HAP-1 (cell line): Measurements from ENCODE around the gene HS2ST1.

Experiments used
- DNase-seq, 2 experiments: peaks; one replicate each; pipeline ENCODE4 v3.0.0-alpha.2; 2016 to 2020; ENCODE audit warnings: low spot score in 2 of 2
- H3K27me3 ChIP-seq: fragments of 250-450 bp; sonication (Bioruptor Pico); 2 replicates; pipeline ENCODE4 v1.5.1; 2020; ENCODE audit warnings: low read depth, mild to moderate bottlenecking, moderate library complexity
- H3K36me3 ChIP-seq: fragments of 250-450 bp; sonication (Bioruptor Pico); replicated peaks from 2 replicates; pipeline ENCODE4 v1.5.1; 2020; ENCODE audit warnings: mild to moderate bottlenecking
- H3K4me1 ChIP-seq: fragments of 250-450 bp; sonication (Bioruptor Pico); 2 replicates; pipeline ENCODE4 v1.5.1; 2020; ENCODE audit warnings: mild to moderate bottlenecking
- H3K4me3 ChIP-seq: fragments of 250-450 bp; sonication (Bioruptor Pico); 2 replicates; pipeline ENCODE4 v1.5.1; 2020; ENCODE audit warnings: mild to moderate bottlenecking, moderate library complexity
- H3K9me3 ChIP-seq: fragments of 250-450 bp; sonication (Bioruptor Pico); 2 replicates; pipeline ENCODE4 v1.5.1; 2020; ENCODE audit warnings: mild to moderate bottlenecking, moderate library complexity
- in situ Hi-C: fragments of 300-500 bp; cut with MboI; formaldehyde crosslinking; loops from 3 replicates; pipeline ENCODE4 v1.14.3; 2020; ENCODE audit warnings: low sequenced_read_pairs, inconsistent platforms, mixed read lengths

Gene HS2ST1

DNA sequence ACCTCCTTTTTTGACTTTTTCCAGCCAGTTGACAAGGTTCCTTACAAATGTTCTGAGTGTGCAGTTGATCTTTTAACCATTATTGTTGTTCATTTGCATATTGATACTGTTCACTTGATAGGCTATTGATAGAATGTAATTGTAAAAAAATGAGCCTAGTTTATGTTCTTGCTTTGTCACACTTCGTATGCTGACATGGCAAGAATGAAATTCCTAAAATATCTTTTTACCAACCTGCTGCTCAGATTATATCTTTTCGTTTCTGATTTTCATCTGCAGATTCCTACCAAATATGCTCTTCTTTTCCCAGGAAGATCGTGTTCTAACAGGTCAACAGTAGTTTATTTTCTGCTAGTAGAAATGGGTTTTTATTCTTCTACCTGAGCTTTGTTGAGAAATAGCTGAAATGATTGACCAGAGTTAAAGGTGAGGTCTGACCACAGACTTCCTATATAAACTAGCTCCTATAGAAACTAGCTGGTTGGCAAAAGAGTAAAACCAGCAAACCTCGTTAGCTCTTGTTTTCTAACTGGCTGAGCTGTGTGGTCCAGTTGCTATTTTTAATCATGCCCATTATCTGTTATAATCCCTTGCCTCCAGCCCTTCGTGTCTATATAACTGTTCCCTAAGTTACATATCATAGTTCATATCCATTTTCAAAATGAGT, 174.8 kb downstream of the HS2ST1 start:
- Histone ChIP-seq H3K4me1 (peaks cover 10% of the 10 kb centered on the region), H3K27me3 (no peaks in the 10 kb centered on the region), H3K4me3 (no peak overlapping the region), H3K36me3 (no peaks in the 10 kb centered on the region), H3K9me3 (no peaks in the 10 kb centered on the region)
- DNase-seq, result no peak
- in situ Hi-C loops, result loop anchor here (10.0 kb wide), 1 partner anchor 254 kb away; no protein-coding TSS in a partner anchor

DNA sequence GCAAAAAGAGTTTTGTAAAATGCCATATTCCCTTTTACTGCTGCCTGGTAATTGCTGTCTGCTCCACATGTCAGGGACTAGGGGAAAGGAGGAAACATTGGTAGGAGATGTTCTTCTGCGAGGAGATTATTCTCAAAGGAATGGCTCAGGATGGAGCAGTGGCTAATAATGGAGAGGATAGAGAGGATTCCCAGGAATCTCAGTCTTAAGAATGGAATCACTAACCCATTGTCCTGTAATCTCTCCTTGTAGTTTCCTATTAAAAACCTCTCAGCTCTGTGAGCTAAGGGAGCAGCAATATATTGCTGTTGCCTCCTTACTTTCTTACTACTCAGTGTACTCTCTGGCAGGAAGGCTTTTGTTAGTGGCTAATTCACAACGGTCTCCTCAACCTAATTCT, 175.4 kb downstream of the HS2ST1 start:
- H3K9me3 ChIP-seq, result no peaks in the 10 kb centered on the region
- H3K4me1 ChIP-seq, result peaks cover 10% of the 10 kb centered on the region
- no peak overlapping the region for H3K4me3 ChIP-seq
- in situ Hi-C loops, result loop anchor here (10.0 kb wide), 1 partner anchor 255 kb away; no protein-coding TSS in a partner anchor
- H3K36me3 ChIP-seq, result peaks cover 2% of the 10 kb centered on the region; the same call in 1 of the 2 replicates
- DNase-seq, result no peak
- no peaks in the 10 kb centered on the region for H3K27me3 ChIP-seq

DNA sequence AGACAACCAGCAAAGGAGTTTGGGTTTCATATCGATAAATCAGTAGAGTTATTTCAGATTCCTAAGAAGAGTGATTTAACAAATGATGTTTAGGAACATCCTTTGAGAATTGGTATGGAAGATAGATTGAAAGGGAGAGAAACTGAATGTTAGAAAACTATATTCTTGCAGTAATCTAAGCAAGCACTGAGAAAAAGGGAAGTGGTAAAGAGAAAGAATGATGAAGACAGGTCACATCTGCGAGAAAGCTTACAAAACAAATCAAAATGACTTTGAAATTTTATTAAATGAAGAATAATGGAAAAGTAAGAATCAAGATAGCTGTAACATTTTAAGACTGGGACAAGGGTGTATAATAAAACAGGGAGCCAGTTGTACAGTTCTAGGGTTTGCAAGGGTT, 177.0 kb downstream of the HS2ST1 start:
- H3K27me3 ChIP-seq, result no peaks in the 10 kb centered on the region
- peaks cover 2% of the 10 kb centered on the region; the same call in 1 of the 2 replicates for H3K36me3 ChIP-seq
- H3K9me3 ChIP-seq, result no peaks in the 10 kb centered on the region
- in situ Hi-C loops, result no loop called here
- H3K4me1 ChIP-seq, result peaks cover 10% of the 10 kb centered on the region
- no peak overlapping the region for H3K4me3 ChIP-seq
- DNase-seq, result no peak

DNA sequence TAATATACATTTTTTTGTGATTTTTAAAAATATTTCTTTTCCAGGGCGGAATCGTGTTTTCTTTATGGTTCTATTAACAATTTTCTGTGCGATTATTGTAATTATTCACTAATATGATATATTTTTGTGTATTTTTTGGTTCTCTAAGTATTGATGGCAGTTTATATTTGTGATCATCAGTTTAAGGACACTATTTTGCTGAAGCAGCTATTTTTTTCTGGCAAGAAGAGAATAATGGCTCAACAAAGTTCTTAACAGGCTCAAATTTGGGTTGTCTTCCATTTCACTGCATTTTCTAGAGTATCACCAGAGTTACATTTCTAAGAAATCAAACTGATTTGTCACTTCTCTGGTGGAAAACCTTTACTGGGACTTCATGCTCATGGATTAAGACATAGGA, 178.4 kb downstream of the HS2ST1 start:
- Histone ChIP-seq H3K4me3 (no peak overlapping the region), H3K36me3 (peaks cover 2% of the 10 kb centered on the region; the same call in 1 of the 2 replicates), H3K27me3 (no peaks in the 10 kb centered on the region), H3K9me3 (no peaks in the 10 kb centered on the region), H3K4me1 (peaks cover 10% of the 10 kb centered on the region)
- in situ Hi-C loops, result no loop called here
- no peak for DNase-seq

DNA sequence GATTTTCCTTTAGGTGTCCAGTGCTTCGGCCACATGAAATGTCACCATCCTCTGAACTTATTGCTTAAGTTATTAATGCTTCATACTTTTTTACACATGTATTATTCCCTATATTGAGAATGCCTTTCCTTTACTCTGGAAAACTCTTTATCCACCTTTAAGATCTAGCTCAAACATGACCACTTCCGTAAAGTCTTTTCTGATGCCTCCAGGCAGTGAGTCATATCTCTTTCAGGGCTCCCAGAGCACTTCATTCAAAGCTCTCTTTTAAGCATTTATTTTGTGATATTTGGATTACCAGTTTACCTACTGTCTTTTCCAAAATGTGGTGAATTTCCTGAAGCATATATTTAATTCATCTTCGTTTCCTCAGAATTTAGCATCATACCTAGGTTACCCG, 178.9 kb downstream of the HS2ST1 start:
- H3K36me3 ChIP-seq, result peaks cover 2% of the 10 kb centered on the region; the same call in 1 of the 2 replicates
- in situ Hi-C loops, result no loop called here
- H3K4me1 ChIP-seq, result peaks cover 10% of the 10 kb centered on the region
- no peak overlapping the region for H3K4me3 ChIP-seq
- no peaks in the 10 kb centered on the region for H3K27me3 ChIP-seq
- DNase-seq, result no peak
- no peaks in the 10 kb centered on the region for H3K9me3 ChIP-seq

DNA sequence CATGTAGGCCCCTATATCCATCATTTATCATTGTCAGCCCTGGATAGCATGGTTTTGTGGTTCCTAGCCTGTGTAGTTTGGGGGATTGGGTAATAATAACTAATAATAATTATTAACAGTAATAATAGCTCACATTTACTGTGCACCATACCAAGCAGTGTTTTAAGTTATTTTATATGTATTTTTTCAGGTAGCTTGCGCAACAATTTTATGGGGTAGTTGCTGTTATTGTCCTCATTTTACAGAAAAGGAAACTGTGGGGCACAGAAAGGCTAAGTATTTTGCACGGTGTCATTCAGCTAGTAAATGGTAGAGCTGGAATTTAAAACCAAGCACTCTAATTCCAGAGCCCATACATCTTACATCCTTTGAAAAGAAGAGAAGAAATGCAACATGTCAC, 179.8 kb downstream of the HS2ST1 start:
- Histone ChIP-seq H3K27me3 (no peaks in the 10 kb centered on the region), H3K9me3 (no peaks in the 10 kb centered on the region), H3K4me3 (no peak overlapping the region), H3K4me1 (peaks cover 6% of the 10 kb centered on the region), H3K36me3 (peaks cover 2% of the 10 kb centered on the region; the same call in 1 of the 2 replicates)
- in situ Hi-C loops, result no loop called here
- DNase-seq, result no peak

DNA sequence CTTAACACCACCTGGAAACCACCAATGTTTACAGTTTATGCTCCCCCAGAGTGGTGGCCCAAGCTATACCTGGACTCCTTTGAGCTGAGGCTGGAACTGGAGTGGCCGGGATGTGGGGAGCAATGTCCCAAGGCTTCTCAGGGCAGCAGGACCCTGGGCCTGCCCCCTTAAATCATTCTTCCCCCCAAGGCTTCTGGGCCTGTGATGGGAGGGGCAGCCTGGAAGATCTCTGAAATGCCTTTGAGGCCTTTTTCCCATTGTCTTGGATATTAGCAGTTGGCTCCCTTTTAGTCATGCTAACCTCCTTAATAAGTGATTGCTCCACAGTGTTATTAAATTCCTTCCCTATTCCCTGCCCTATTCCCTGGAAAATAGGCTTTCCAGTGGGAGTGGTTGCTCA, 185.8 kb downstream of the HS2ST1 start:
- Histone ChIP-seq H3K36me3 (no peaks in the 10 kb centered on the region; the same call in 1 of the 2 replicates), H3K27me3 (no peaks in the 10 kb centered on the region), H3K4me1 (peaks cover 7% of the 10 kb centered on the region), H3K9me3 (no peaks in the 10 kb centered on the region), H3K4me3 (no peak overlapping the region)
- peak in 1 of 2 experiments; percentile 31 for DNase-seq
- in situ Hi-C loops, result no loop called here

DNA sequence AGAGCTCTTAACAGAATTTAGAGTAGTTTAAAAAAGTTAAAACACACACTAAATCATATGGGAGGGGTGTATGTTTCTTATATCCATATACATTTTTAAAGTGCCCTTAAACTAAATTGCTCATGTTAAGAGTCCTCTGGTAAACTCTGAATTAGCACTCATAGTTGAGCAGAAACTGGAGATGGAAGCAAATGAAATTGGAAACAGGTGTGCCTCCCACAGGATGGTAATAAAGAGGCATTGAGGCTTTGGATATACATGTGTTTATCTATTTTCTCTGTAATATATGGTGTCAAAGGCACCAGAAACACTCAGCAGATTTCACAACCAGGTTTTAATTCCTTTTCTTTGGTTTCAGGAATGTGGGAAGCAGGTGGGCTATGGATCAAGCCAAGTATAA, 188.6 kb downstream of the HS2ST1 start:
- no peak for DNase-seq
- no peaks in the 10 kb centered on the region for H3K9me3 ChIP-seq
- H3K27me3 ChIP-seq, result no peaks in the 10 kb centered on the region
- in situ Hi-C loops, result no loop called here
- no peak overlapping the region for H3K4me3 ChIP-seq
- peaks cover 7% of the 10 kb centered on the region for H3K4me1 ChIP-seq
- H3K36me3 ChIP-seq, result no peaks in the 10 kb centered on the region; the same call in 1 of the 2 replicates

DNA sequence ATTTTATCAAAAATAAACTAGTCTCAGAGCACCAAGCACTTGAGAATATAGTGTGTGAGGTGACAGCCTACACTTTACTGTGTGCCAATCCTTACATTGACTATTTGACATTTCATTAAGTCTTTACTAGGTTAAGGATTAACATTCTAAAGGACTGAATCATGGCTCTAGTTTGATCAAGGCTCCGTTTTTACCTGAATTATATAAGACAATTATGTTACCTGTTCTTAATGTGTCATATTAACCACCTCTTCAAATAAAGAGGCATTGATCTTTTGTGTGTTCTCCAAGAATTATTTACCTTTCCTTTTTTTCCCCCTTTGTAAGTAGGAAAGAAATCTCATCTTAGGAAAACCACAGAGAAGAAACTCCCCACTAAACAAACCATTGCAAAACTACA, 189.7 kb downstream of the HS2ST1 start:
- Histone ChIP-seq H3K4me3 (no peak overlapping the region), H3K36me3 (no peaks in the 10 kb centered on the region; the same call in 1 of the 2 replicates), H3K27me3 (no peaks in the 10 kb centered on the region), H3K9me3 (no peaks in the 10 kb centered on the region), H3K4me1 (peaks cover 7% of the 10 kb centered on the region)
- DNase-seq, result no peak
- in situ Hi-C loops, result no loop called here

DNA sequence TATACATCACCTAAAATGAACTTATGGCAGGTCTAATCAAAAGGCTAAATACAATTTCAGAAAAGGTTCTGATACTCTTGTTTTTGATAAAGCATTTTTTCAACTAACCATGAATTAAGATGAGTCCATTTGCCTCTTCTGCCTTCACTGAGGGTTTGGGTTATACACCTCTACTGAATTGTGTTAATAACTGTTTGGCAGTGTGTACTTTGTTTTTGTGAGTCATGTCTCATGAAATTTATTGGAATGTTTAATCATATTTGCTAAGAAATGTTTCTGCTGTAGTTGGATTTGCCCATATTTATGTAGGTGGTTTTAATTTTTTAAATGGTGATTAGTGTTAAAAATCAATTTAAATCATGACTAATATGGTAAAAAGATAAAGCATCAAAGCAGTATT, 190.5 kb downstream of the HS2ST1 start:
- in situ Hi-C loops, result no loop called here
- peaks cover 7% of the 10 kb centered on the region for H3K4me1 ChIP-seq
- H3K4me3 ChIP-seq, result no peak overlapping the region
- H3K36me3 ChIP-seq, result no peaks in the 10 kb centered on the region; the same call in 1 of the 2 replicates
- H3K27me3 ChIP-seq, result no peaks in the 10 kb centered on the region
- no peak for DNase-seq
- H3K9me3 ChIP-seq, result no peaks in the 10 kb centered on the region

DNA sequence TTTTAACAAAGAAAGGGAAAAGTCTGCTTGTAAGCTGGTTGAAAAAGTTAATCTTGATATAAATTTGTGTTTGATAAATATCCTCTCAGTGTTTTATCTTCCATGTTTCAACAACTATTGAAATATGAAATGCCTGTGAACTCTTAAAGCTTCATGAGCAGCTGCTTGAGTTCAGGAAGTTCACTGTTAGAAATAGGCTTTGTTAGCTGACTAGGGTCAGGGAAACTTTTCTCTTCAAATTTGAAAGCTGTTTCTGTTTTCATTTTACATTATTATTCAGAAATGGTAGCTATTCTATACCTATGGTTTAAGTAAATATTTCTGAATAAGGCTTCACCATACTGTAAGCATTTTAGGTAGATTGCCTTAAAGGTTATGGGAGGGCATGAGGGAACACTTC, 191.7 kb downstream of the HS2ST1 start:
- in situ Hi-C loops, result no loop called here
- H3K36me3 ChIP-seq, result no peaks in the 10 kb centered on the region; the same call in 1 of the 2 replicates
- H3K27me3 ChIP-seq, result no peaks in the 10 kb centered on the region
- no peaks in the 10 kb centered on the region; the same call in 1 of the 2 replicates for H3K4me1 ChIP-seq
- DNase-seq, result no peak
- H3K9me3 ChIP-seq, result no peaks in the 10 kb centered on the region
- H3K4me3 ChIP-seq, result no peak overlapping the region

DNA sequence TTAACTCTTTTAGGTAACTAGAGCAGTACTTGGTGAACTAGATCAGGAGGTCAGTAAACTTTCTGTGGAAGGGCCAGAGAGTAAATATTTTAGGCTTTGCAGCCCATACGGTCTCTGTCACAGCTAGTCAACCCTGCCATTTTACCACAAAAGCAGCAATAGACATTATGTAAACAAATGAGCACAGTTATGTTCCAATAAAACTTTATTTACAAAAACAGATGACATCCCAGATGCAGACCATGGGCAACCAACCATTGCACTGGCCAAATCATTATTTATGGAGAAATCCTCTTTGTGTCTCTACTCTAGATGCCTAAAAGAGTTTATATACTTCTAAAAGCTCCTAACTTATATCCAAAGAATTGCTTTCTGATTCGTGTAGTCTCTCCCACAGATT, 192.4 kb downstream of the HS2ST1 start:
- H3K27me3 ChIP-seq, result no peaks in the 10 kb centered on the region
- H3K36me3 ChIP-seq, result no peaks in the 10 kb centered on the region; the same call in 1 of the 2 replicates
- H3K4me1 ChIP-seq, result peaks cover 3% of the 10 kb centered on the region
- no peak overlapping the region for H3K4me3 ChIP-seq
- DNase-seq, result no peak
- no peaks in the 10 kb centered on the region for H3K9me3 ChIP-seq
- in situ Hi-C loops, result no loop called here

DNA sequence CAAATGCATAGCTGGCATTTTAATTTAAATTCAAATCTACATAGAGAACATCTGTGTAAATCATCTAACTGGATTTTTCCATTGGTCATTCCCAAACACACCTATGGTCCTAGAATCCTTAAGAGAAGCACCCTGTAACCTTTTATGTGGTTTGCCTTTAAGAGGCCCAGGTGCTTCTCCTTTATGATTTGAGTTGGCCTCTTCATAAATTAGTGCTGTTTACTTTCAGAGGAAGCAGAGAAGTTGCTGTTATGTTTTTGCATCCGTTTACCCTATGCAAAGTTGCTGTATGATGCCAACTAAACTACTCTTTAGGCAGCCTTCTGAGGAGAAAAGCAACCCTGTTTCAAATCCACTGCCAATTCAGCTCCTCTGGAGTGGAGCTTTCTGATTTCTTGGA, 193.8 kb downstream of the HS2ST1 start:
- H3K9me3 ChIP-seq, result no peaks in the 10 kb centered on the region
- in situ Hi-C loops, result no loop called here
- no peak for DNase-seq
- H3K36me3 ChIP-seq, result no peaks in the 10 kb centered on the region; the same call in 1 of the 2 replicates
- H3K27me3 ChIP-seq, result no peaks in the 10 kb centered on the region
- peaks cover 5% of the 10 kb centered on the region for H3K4me1 ChIP-seq
- H3K4me3 ChIP-seq, result no peak overlapping the region

DNA sequence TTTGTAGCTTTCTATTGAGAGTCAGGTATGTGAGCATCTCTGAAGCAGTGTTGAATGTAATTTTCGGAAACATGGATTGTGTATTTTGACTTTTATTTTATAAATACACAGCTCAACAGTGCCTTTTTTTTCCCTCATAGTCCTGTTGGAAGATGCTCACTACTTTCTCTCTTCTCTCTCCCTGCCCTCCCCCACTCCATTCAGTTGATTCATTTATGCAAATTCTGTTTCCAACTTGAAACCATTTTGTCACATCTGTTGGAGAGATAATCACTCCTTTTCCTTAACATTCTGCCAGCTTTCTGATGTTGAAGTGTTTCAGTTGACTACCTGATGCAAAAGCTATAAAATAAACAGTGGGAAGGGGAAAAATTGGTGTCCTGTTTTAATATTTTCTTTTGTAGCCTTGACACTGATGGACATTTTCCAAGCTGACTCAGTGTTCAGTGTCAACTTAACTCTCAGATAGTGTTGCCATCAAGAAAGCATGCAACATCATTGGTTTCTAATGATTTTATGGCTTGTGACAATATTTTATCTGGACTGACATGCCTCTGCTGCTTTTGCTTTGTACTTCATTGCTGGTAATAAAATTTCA, 194.5 kb downstream of the HS2ST1 start:
- Histone ChIP-seq H3K36me3 (no peaks in the 10 kb centered on the region; the same call in 1 of the 2 replicates), H3K4me1 (peaks cover 5% of the 10 kb centered on the region), H3K27me3 (no peaks in the 10 kb centered on the region), H3K9me3 (no peaks in the 10 kb centered on the region), H3K4me3 (no peak overlapping the region)
- DNase-seq, result no peak
- in situ Hi-C loops, result no loop called here
